Endothelial cell of hepatic sinusoid (primary cell): ENCODE data around the gene KCNQ1OT1.

Experiments used
- in situ Hi-C: cut with HindIII; loops from 2 replicates; pipeline ENCODE4 v1.10.0; 2017; ENCODE audit warnings: low sequenced_read_pairs

Gene KCNQ1OT1

DNA sequence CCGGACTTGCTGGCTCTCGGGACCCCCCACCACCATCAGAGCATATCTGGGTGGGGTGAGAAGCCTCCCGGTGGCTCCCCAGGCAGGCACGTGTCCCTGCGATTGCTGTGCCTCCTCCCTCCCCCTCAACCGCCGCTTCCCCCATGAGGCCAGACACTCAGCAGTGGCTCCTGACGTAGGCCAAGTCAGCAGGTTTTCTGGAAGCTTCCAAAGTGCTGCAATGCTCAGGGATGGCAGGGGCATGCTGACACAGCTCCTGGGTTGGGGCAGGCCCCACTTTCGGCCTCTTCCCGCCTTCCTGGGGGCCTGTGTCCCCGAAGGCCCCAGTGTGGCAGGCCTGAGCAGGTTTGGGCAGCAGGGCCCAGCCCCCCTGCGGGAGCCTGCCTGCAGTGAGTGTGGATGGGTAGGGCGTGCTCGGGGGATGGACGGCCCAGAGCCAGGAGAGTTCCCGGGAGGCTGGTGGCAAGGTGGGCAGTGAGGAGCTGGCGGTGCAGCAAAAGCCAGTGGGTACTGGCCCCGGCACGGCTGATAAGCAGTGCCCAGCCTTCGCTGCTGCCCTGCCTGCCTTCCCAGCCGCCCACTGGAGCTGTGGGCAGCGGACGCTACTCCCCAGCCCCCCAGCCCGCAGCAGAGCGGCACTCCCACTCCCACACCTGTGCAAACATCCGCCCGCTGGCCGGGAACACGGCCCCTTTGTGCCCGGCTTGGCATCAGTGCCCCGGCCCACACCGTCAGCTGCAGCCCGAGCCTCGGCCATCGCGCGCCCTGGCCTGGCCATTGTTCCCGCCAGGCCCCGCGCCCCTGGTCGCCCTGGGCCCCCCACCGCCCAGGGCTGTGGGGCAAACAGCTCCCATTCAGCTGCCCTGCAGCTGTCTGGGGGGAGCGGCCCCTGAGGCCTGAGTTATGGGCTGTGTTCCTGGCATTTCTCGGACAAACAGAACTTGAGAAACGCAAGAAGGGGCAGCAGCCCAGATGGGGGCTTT lies 125.0 kb downstream of the KCNQ1OT1 start:
- in situ Hi-C loops, result no loop called here

DNA sequence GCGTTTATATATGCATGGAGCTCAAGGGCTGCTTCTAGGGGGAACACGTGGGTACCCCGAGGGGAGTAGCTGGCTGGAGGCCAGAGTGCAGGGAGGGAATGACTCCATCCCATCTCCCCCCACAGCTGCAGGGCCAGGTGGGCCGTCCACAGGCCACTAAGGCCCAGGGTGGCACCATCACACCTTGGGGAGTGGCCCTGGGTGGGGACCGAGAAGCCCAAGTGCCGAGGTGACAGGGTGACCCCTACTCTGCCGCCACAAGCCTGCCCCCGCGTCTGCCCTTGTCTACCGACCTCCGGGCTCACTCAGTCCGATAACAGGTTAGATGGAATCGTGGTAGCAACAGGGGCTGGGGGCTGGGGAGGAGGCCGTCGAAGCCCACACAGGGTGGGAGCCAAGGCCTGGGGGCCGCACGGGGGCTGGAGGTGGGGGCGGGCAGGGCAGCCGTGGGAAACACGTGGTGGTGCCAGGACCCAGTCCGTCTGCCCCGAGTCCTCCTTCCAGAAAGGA lies 125.7 kb downstream of the KCNQ1OT1 start:
- in situ Hi-C loops, result no loop called here

DNA sequence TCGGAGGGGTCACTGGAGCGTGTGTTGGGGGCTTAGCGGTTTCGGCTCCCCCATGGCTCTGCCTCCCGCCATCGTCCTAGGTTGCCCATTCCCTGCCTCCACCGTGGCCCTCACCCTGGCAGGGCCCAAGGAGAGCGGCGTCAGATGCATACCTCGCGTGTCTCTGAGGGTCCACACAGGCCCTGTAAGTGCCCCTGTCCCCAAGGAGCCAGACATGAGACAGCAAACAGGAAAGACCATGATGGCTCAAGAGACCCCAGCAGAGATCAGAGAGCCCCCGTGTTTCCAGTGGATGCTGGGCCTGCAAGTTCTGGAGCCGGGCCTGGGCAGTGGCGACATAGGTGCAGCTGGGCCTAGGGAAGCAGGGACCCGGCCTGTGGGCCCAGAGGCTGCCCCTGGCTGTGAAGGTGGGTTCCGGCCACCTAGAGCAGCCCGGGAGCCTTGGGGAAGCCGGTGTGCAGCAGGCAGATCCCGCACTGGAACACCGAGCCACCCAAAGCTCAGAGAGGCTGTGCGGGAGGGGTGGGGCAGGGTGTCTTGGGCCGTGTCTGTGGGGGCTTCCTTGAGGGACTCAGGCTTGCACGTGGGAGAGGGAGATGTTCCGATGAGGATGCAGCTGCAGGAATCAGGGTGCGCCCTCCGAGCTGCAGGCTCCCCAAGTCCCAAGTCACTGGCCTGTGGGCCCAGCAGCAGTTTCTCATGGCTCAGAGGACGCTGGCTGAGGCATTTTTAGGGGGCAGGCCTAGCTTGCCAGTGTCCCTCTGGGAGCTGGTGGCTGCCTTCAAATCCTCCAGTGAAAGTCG lies 126.4 kb downstream of the KCNQ1OT1 start:
- in situ Hi-C loops, result no loop called here

DNA sequence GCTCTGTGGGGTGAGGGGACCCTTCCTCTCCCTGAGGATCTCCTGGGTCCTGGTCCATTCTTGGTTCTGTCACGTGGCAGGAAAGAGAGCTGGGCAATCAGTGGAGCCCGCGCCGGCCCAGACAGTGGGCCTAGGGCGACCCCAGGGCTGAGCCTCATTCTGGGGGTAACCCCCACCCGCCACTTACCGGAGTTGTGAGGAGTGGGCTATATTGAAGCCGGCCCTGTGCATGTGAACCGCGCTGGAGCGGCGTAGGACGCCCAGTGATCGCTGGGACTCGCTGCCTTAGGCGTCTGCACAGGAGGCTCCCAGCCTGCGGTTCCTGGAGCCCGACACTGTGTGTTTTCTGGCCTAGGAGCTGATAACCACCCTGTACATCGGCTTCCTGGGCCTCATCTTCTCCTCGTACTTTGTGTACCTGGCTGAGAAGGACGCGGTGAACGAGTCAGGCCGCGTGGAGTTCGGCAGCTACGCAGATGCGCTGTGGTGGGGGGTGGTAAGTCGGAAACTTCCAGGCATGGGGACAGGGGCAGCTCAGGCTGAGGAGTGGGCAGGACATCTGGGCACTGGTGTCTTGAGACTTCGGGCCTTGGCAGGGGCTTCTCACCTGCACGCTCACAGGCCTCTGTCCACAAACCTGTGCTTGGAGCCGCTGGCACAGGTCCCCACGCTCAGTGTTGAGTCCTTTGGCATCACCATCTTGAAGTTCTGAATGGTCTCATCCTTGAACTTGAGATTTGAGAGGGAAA lies 127.1 kb downstream of the KCNQ1OT1 start:
- in situ Hi-C loops, result no loop called here

DNA sequence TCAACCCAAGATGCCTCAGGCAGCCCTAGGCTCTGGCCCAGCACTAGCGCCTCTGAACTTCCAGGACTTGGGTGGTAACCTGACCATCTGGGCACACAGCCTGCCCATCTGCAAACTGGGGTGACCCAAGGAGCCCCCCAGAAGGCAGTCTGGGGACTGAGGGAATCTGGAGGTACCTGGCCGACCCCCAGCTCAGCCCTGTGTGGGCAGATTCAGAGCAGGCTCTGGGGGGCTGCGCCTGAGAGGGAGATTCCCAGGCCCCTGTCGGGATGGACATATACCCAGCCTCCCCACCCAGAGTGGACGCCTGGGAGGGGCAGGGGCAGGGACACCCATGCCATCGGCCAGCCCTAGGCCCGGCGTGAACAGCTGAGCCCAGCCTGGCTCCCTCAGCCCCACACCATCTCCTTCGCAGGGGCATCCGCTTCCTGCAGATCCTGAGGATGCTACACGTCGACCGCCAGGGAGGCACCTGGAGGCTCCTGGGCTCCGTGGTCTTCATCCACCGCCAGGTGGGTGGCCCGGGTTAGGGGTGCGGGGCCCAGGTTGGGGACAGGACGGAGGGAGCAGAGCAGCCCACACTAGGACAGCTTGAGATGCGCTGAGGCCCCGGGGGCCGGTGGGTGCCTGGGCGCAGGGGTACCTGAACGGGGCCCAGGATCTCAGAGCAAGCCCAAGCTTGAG lies 128.1 kb downstream of the KCNQ1OT1 start:
- in situ Hi-C loops, result no loop called here

DNA sequence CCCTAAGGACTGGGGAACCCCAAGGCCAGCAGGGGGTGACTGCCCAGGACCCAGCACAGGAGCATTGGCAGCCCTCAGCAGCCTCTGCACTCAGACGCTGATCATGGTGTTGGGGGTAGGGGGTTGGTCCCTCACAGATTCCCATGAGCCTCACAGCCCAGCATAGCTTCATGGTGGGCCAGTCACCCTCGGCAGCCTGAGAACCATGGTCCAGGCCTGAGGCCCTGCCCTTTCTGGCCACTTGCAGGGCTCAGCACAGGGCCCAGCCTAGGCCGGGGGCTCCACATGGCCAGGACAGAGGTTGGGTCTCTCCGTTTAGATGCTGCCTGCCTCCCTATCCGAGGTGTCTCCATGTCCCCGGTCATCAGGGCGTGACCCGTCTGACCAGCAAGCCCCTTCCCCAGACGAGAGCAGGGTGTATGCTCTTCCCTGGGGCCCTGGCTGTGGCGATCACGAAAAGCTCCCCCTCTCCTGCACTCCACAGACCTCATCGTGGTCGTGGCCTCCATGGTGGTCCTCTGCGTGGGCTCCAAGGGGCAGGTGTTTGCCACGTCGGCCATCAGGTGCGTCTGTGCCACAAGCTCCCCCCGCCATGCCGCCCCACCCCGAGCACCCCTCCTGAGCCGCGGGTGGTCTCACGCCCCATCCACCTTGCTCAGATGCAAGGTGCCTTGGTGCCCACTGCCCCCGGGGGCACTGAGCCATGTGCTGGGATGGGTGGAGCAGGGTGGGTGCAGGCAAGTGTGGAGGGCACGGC lies 128.8 kb downstream of the KCNQ1OT1 start:
- in situ Hi-C loops, result no loop called here

DNA sequence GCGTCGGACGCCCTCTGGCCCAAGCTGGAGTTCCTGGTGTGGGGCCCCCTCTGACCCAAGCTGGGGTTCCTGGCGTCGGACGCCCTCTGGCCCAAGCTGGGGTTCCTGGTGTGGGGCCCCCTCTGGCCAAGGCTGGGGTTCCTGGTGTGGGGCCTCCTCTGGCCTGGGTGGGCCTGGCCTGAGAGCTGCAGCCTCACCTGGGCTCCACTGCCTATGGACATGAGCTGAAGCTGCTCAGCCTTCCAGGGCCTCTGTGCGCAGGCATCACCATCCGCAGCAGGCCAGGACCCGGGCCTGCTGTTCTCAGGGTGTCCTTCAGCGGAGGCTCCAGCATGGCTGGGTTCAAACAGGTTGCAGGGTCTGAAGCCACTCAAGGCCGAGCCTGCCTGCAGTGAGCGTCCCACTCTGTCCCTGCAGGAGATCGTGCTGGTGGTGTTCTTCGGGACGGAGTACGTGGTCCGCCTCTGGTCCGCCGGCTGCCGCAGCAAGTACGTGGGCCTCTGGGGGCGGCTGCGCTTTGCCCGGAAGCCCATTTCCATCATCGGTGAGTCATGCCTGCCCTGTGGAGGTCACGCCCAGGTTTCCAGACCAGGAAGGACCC lies 129.5 kb downstream of the KCNQ1OT1 start:
- in situ Hi-C loops, result no loop called here

DNA sequence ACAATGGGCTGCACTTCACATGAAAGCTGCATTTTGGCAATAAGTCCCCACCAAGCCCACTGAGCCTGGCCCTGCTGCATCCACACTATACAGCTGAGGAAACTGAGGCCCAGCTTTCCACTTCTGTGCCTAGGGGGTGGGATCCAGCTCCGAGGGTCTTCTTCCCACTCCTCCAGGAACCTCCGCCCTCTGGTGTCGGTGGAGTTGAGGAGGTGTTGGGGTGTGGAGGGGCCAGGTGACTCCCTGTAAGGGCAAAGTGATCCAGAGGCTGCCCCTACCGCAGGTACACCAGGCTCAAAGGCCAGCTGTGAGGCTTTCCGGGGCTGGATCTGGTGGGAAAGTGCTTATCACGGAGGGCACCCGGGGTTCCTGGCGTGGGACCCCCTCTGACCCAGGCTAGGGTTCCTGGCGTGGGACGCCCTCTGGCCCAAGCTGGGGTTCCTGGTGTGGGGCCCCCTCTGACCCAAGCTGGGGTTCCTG lies 130.0 kb downstream of the KCNQ1OT1 start:
- in situ Hi-C loops, result no loop called here

DNA sequence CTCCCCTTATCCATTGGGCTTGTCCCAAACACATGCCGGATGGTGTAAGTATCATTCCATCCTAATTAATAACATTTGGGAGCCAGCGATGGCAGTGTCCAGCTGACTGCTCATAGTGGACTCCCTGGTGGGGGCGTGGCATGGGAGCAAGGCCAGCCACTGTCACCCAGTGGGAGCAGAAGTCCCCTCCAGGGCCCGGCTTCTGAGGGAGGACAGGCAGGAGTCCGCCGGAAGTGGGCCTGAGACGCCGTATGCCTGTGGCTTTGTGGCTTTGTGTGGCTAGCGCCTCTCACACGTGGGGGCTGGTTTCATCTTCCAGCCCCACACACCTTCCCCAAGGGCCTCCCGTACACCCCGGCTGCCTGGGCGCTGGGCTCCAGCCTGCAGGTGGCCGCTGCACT lies 130.5 kb downstream of the KCNQ1OT1 start:
- in situ Hi-C loops, result no loop called here

DNA sequence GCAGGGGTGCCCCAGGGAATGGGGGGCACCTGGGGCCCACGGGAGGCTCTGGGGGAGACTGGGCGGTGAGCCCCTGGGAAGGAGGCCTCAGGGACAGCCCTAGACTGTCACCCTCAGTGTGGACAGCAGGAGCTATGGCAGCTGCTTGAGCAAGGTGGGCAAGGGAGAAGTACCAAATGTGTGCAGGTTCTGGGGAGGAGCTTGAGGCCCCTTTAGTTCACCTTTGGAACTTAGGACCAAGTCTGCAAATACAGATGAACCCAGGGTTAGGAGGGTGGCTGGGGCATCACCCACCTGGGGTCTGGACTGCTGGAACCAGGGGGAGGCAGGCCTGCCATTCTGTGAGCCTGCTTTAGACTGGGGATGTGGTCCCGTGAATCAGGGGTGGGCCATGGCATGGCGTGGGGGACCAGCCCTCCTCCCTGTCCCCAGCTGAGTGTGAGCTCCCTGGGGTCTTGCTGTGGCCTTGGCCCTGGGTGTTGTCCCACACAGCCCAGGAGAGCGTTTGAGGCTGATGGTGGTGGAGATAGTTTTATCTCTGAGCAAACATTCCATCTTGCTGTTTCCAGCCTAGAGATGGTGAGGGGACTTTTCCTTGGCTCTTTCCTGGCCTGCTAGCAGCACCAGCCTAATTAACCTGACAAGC lies 132.6 kb downstream of the KCNQ1OT1 start:
- in situ Hi-C loops, result no loop called here

DNA sequence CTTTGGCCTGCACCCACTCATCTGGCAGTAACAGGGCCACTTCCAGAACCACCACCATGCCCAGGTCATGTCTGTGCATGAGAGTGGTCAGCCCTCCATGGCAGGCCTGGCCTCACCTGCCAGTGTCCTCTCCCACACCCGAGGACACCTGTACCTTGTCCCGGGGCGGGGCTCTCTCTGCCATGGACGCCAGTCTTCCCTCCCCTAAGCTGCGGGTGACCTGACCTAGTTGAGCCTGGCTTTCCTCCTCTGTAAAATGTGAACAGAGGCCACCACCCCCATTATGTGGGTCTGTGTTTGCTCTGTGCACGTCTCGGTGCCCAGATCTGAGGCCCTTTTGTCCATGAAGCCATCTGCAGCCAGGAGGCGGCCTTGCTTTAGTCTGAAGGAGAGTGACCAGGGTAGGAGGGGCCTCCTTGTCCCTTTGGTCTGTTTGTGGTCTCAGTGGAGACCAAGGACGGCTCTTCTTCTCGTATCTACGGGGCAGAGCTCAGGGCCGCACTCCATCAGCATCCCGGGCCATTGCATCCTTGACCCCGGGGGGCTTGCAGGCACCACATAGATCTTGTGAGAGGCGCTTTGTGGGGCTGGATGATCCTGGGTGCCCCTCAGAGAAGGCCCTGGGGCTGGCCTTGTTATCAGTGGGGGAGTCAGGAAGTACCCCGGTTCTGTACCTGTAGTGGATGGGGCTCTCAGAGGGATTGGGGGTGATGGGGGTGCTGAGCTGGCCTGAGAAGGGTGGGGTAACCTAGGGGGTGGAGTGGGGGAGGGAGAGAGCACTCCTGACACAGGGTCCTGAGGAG lies 133.4 kb downstream of the KCNQ1OT1 start:
- in situ Hi-C loops, result no loop called here

DNA sequence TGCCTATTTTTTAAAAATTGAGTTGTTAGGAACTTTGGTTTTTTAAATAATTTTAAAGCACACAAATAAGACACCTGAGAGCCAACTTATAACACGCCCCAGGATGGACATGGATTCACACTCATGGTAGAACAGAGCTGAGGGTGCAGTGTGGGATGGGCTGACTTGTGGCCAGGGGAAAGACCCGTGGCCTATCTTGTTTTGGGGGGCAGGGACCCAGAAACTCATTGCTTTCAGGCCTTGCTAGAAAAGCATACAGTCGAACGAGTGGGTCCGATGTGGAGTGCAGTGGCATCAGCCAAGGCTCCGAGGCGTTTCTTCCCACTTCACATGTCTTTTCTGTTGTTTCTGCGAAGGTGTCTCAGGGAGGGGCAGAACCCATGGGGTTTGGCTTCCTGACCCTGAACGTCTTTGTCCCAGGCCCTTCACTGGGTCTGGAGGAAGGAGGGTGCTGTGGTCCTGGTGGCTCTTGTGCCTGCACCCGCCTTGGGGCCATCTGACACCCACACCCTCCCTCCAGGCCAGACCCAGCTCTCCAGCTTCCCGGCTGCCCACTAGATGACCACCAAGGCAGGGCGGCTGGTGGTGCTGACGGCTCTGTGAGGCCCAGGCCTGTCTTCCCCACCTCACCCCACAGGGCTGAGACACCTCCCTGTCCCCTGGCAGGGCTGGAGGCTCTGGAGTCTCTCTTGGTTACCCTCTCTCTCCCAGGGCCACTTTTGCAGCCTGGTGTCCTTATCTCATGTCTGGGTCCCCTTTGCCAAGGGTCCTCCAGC lies 134.2 kb downstream of the KCNQ1OT1 start:
- in situ Hi-C loops, result no loop called here

DNA sequence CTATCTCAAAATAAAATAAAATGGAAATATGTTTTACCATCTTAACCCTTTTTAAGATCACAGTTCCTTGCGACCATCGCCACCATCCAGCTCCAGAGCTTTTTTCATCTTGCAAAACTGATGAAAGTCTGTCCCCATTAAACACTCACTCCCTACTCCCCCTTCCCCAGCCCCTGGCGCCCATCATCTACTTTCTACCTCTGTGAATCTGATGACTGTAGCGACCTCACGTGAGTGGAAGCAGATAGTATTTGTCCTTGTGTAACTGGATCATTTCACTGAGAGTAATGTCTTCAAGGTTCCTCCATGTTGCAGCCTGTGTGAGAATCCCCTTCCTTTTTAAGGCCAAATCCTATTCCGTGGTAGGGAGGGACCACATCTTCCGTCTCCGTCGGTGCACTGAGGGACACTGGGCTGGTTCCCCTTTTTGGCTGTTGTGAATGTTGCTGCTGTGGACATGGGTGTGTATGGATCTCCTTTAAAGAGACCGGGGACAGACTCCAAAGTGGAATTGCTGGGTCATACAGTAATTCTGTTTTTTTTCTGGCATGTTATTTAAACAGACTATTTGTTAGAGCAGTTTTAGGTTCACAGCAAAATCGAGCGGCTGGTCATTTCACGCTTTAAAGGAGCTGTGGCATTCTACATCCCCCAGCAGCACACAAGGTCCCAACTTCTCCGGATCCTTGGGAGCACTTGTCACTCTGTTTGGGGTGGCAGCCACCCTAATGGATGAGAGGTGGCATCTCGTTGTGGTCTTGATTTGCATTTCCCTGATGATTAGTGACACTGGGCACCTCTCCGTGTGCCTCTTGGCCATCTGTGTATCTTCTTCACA lies 135.0 kb downstream of the KCNQ1OT1 start:
- in situ Hi-C loops, result no loop called here

DNA sequence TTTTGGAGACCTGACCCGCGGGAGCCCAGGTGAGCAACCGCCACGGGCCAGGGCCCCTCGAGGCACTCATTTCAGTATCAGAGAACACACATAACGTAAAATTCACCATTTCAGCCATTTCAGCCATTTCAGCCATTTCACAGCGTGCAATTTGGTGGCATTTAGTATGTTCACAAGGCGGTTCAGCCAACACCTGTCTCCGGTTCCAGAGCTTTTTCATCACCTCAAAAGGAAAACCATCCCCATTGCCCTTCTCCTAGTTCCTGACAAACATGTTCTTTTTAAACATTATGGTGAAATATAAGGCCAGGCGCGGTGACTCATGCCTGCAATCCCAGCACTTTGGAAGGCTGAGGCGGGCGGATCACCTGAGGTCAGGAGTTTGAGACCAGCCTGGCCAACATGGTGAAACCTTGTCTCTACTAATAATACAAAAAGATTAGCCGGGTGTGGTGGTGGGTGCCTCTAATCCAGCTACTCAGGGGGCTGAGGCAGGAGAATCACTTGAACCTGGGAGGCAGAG lies 135.7 kb downstream of the KCNQ1OT1 start:
- in situ Hi-C loops, result no loop called here

DNA sequence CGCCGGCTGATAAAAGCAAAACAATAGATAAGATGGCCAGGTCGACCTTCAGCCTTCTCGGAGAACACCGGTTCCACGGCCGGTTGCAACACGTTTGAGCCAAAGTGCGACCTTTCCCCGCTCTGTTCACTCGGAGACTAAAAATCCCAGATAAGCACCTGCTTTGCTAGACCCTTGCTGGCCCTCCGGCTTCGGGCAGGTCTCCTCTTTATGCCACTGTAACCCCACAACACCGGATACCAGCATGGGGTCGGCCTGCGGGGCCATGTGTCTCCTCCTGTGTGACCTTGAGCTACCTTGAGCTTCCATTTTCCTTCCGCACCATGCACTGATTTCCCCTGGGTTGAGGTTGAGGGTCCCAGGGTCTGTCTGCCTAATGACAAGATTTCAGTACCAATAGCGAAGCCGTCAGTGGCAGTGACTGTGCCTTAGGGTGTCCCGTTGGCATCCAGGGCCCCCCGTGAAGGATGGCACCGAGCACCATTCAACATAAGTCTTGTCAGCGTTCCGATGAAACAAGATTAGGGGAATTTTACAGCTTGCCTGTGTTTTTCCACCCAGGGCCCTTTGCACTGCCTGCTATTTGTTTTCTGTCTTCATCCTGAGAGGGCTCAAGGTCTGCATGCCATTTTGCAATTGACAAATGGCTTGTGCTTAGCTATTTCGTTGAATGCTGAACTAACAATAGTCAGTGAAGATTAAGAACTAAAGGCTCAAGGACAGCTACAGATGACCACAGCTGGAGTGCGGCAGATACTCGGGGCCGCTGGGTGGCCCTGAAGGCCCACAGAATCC lies 136.4 kb downstream of the KCNQ1OT1 start:
- in situ Hi-C loops, result no loop called here
